Left lung (tissue), 10 donors: ENCODE results near the gene ESYT3. TPM values are rescaled to one million over a fixed set of nuclear protein-coding genes. Genes with fewer than 3 reads are reported as not detected.

Source experiments
- ATAC-seq: fragments of 200-7000 bp; cut with Tn5 transposase; one replicate; pipeline ENCODE4 v1.9.1; 2020; ENCODE audit warnings: moderate library complexity
- DNase-seq, 4 donors: peaks; one replicate each; pipeline ENCODE4 v3.0.0-alpha.2; 2013 to 2020
- H3K27ac ChIP-seq, 2 donors: fragments of 200-600 bp; sonication (generic) in 1 of 2; one replicate each; pipeline versions ENCODE4 v1.5.0 to v1.8.0; 2020 to 2021
- H3K27me3 ChIP-seq, 2 donors: fragments of 200-600 bp; sonication (generic) in 1 of 2; one replicate each; pipeline versions ENCODE4 v1.5.0 to v1.8.0; 2020 to 2021
- H3K36me3 ChIP-seq, 2 donors: fragments of 200-600 bp; sonication (generic) in 1 of 2; one replicate each; pipeline versions ENCODE4 v1.5.0 to v1.8.0; 2020 to 2021
- H3K4me1 ChIP-seq, 2 donors: fragments of 200-600 bp; one replicate each; pipeline ENCODE4 v1.8.0; 2021
- H3K4me3 ChIP-seq, 2 donors: fragments of 200-600 bp; sonication (generic) in 1 of 2; one replicate each; pipeline versions ENCODE4 v1.5.0 to v1.8.0; 2020 to 2021; ENCODE audit warnings: mild to moderate bottlenecking in 1 of 2
- H3K9me3 ChIP-seq, 2 donors: fragments of 200-600 bp; sonication (generic) in 1 of 2; one replicate each; pipeline versions ENCODE4 v1.5.0 to v1.8.0; 2020 to 2021
- CTCF ChIP-seq, 2 donors: fragments of 200-600 bp; sonication (generic) in 1 of 2; IDR thresholded peaks; one replicate each; pipeline versions ENCODE4 v1.5.0 to v1.8.0; 2021; ENCODE audit warnings: antibody characterized with exemption in 2 of 2
- intact Hi-C, 2 donors: fragments of 100-400 bp; cut with DNase I; formaldehyde crosslinking; loops; one replicate each; pipeline versions ENCODE4 v1.11.2 to v1.14.2; 2022
- polyA plus RNA-seq, 6 donors: library from polyadenylated mRNA; unstranded; fragments of 120-200 nt; gene quantifications; one replicate each; pipeline ENCODE4 v1.2.1, GENCODE V29; 2013; ENCODE audit not compliant: insufficient read length in 6 of 6
- total RNA-seq, 2 donors: library from RNA; stranded (reverse); fragmentation: NEBNext Ultra II Directional; extraction: Animal tissue kit (Norgen Biotek cat#: 25700); gene quantifications; one replicate each; pipeline ENCODE4 v1.2.1, GENCODE V29; 2021
- donor health status: DM: no; HTN: yes; CAD: no.
- donor health status: DM: no; HTN: no; CAD: no.

ESYT3 gene
- total and polyA plus RNA-seq, 8 donors, result 18.7 to 44.4 (median 37.4) TPM

DNA sequence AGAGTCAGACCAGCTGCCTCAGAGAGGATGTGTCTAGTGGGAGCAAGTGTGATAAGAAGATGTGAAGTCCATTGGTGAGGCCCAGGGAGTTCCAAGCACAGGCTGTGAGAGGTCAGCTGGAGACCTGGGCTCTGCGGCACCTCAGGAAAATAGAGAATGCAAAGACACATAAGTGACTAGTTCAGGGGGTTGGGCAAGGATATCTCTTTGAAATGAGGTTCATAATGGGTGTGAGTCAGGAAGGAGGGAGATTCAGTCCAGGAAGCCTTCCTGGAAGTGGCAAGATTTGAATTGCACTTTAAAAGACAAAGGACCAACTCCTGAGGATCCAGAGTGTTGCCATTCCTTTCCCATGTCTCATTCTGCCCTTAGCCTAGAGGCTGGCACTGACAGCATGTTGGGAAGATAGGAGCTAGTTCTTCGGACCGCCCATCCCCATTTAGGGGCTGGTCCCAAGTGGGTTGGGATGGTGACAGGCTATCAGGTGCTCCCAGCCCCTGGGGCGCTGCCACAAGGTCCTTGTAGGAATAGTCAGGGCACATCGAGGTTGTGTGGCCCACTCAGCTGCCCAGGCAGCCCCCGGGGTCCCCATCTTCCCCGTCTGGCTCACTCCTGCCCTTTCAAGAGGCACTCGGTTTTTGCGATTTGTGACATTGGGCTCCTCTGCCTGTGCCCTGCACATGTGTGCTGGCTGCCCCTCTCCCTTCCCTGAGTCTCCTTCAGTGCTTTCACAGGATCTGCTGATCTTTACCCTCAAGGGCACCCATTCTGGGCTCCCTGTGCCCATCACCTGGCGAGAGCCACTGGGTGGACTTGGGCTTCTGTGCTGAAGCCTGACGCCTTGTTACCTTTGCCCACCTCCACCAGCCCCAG, 23.7 kb downstream of the ESYT3 start:
- Histone ChIP-seq H3K9me3 (no peaks in the 10 kb centered on the region), H3K27me3 (no peaks in the 10 kb centered on the region), H3K36me3 (peaks cover 0 to 4% of the 10 kb centered on the region in 2 donors), H3K4me3 (no peak overlapping the region), H3K27ac (no peak overlapping the region), H3K4me1 (no peaks in the 10 kb centered on the region)
- TF ChIP-seq CTCF (IDR thresholded peaks at IDR 0.05), result no peak
- DNase-seq (no peak), ATAC-seq (no peak)
- intact Hi-C loops, result no loop called here

DNA sequence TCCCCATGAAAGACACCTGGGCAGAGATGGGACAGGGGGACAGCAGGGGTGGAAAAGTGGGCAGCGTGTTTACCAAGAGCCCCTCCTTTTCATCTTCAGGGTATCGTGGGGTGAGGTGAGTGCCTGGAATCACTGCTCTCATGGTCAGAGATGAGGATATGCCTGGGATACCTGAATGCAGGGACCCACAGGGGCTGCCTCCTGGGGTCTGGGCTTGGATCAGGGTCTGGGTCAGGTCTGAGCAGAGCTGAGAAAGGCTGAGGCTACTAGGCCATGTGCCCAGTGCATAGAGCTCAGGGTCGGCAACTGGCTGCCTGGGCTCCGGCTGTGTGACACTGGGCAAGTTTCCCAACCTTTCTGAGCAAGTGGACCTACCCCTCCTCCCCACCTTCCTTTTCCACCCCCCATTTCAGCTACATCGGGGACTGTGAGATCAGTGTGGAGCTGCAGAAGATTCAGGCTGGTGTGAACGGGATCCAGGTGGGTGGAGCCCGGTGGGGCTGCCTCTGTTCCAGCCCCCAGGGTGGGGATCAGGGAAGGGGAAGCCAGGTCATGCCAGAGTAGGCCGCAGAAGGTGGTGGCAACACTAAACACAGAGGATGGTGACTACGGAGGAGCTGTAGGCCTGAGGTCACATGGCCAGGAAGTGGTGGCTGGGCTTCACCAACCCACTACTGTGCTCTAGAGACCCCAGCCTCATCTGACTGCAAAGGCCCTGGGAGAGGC, 24.5 kb downstream of the ESYT3 start:
- H3K27ac ChIP-seq, result no peak overlapping the region
- DNase-seq (no peak), ATAC-seq (no peak)

DNA sequence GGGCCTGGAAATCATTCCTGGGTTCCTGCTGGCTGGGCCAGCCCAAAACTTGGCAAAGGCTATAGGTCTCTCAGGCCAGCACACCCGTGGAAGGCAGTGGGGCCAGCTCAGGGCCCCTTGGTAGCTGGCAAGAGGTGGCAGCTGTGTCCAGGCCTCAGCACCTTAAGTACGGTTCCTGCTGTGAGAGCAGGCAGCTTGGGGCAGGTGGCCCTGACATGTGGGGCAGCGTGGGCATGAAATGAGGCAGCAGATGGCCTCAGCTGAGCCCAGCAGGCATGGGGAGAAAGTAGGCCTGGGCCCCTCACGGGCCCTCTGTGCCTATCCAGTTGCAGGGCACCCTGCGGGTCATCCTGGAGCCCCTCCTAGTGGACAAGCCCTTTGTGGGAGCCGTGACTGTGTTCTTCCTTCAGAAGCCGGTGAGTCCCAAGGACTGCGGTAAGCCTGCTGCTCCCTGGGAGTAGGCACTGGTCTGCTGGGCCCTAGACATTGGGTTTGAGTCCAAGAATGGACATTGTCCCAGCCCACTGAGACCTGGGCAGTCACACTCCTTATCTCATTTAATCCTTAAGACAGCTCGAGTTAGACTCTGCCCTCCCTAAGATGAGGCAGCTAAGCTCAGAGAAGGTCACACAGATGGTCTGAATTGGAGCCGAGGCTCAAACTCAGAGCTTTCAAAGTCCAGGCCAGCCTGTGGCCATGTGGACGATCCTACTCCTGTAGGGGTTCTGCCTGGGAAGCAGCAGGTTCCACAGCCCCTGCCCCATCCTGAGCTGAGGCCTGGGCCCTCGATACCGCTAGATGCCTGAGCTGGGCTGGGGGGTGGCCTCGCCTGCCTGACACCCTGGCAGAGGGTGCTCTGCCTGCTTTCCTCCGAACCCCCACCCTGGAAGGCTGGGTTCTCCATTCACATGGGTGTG, 25.5 kb downstream of the ESYT3 start:
- no peaks in the 10 kb centered on the region for H3K27me3 ChIP-seq
- H3K9me3 ChIP-seq, result no peaks in the 10 kb centered on the region
- DNase-seq (no peak), ATAC-seq (no peak)
- no peak for TF ChIP-seq CTCF (IDR thresholded peaks at IDR 0.05)
- no peak overlapping the region for H3K27ac ChIP-seq
- no peaks in the 10 kb centered on the region for H3K4me1 ChIP-seq
- intact Hi-C loops, result no loop called here
- H3K4me3 ChIP-seq, result no peak overlapping the region
- peaks cover 0 to 4% of the 10 kb centered on the region in 2 donors for H3K36me3 ChIP-seq

More for the DNA sequence above, 24.5 kb downstream of the ESYT3 start:
- Histone ChIP-seq H3K4me3 (no peak overlapping the region), H3K36me3 (peaks cover 0 to 4% of the 10 kb centered on the region in 2 donors), H3K4me1 (no peaks in the 10 kb centered on the region), H3K27me3 (no peaks in the 10 kb centered on the region), H3K9me3 (no peaks in the 10 kb centered on the region)
- no peak for TF ChIP-seq CTCF (IDR thresholded peaks at IDR 0.05)
- intact Hi-C loops, result no loop called here

DNA sequence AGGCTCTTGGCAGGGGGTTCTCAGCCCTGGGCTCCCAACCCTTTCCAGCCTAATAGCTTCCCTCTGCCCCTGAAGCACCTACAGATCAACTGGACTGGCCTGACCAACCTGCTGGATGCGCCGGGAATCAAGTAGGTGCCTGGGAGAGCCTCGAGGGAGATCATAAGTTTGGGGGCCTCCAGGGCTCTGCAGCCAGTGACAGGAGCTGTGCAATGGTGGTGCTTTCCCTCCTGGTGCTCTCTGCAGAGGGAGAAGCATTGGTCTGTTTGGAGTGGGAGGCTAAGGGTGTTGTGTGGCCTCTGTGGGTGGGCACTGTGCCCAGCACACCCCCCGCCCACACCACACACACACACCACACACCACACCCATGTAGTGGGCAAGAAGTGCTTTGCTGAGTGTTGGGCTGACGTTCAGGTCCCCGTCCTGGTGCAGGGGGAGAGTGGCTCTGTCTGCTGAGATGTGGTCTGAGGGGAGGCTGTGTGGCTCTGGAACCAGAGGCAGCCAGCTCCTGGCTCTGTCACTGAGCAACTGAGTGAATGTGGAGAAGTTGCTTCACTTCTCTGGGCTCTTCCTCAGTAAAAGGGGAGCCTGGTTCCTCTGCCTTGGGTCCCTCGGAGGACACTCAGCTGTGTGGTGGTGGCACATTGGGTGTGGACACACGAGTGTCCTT, 26.3 kb downstream of the ESYT3 start:
- Histone ChIP-seq H3K4me3 (no peak overlapping the region), H3K9me3 (no peaks in the 10 kb centered on the region), H3K36me3 (peaks cover 0 to 4% of the 10 kb centered on the region in 2 donors), H3K27me3 (no peaks in the 10 kb centered on the region), H3K4me1 (no peaks in the 10 kb centered on the region), H3K27ac (no peak overlapping the region)
- DNase-seq (no peak), ATAC-seq (peak; percentile 39)
- intact Hi-C loops, result no loop called here
- TF ChIP-seq CTCF (IDR thresholded peaks at IDR 0.05), result no peak
